Daoy (cell line): ENCODE data around the gene ZNF428. TPM values are rescaled to one million over a fixed set of nuclear protein-coding genes. Genes with fewer than 3 reads are reported as not detected.
"Not testable (repeated sequence)": the region's sequence is repeated elsewhere in the genome, so short reads cannot be mapped to it uniquely, and the experiment has no call there.

Experiments
- DNase-seq: peaks from one replicate; pipeline ENCODE4 v3.0.0-alpha.2; 2015; ENCODE audit warnings: low read depth
- total RNA-seq: library from RNA; depleted of rRNA; stranded (reverse); fragments of >200 nt; shearing (Covaris generic); gene quantifications from 2 replicates; pipeline ENCODE4 v1.2.3, GENCODE V29; 2014

The ZNF428 gene
- total RNA-seq, 1 experiment from 2014 or later: 40.5 TPM

- DNase-seq: no peak
Measured at GRCh38 chr19:43592800-43593350, 26.6 kb downstream of the ZNF428 start.

GRCh38 chr19:43591904-43592772, 27.3 kb downstream of the ZNF428 start:
- DNase-seq: no peak

GRCh38 chr19:43589678-43590077, 29.8 kb downstream of the ZNF428 start:
- DNase-seq: no peak

DNA sequence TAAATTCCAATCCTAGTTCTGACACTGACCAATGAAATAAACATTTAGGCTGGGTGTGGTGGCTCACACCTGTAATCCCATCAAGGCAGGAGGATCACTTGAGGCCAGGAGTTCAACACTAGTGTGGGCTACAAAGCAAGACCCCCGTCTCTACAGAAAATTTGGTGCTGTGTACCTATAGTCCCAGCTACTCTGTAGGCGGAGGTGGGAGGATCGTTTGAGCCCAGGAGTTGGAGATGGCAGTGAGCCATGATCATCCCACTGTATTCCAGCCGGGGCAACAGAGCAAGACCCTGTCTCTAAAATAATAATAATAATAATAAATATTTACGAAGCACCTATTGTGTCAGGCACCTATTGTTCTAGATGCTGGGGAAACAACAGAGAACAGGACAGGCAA, 30.2 kb downstream of the ZNF428 start:
- DNase-seq: no peak

DNA sequence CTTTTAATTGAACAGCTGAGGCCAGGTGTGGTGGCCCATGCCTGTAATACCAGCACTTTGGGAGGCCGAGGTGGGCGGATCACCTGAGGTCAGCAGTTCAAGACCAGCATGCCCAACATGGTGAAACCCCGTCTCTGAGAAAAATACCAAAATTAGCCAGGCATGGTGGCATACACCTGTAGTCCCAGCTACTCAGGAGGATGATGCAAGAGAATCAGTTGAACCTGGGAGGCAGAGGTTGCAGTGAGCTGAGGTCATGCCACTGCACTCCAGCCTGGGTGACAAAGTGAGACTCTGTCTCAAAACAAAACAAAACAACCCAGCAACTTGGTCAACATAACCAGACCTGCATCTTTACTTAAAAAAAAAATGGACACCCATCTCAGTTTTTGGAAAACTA, 32.4 kb downstream of the ZNF428 start:
- not testable (repeated sequence) for DNase-seq

DNA sequence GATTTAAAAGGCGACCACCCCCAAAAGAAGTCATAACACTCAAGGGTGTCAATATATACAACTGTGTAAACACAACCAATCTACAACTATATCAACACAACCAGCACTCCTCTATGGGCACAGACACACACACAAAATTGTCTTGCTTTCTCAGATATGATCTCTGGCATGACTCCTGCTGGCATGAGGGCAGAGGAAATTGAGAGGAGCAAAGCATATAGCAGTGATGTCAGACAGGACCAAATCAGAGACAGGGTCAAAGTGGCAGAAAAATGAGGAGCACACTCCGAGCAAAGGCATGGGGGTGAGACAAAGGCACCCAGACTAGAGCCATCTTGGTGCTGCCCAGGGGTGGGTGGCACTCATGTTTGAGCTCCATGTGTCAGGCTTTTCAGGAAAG, 33.1 kb downstream of the ZNF428 start:
- DNase-seq: no peak

GRCh38 chr19:43584484-43584883, 34.9 kb downstream of the ZNF428 start:
- no peak for DNase-seq

- DNase-seq: no peak
Measured at GRCh38 chr19:43582495-43582894, 36.9 kb downstream of the ZNF428 start.

DNA sequence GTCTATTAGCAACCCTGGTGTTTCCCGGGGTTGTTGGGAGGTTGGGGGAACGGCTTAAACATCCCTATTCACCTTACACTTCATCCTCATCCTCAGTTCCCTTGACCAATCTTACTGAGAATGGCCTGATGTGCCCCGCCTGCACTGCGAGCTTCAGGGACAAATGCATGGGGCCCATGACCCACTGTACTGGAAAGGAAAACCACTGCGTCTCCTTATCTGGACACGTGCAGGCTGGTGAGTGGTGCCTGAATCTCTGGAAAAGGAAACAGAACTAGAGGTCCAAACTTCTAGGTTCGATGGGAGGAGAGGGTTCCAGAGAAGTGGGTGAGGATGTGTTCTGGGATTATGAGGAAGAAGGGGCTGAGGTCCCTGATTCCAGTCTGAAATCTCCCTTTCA, 38.0 kb downstream of the ZNF428 start:
- DNase-seq: no peak

DNA sequence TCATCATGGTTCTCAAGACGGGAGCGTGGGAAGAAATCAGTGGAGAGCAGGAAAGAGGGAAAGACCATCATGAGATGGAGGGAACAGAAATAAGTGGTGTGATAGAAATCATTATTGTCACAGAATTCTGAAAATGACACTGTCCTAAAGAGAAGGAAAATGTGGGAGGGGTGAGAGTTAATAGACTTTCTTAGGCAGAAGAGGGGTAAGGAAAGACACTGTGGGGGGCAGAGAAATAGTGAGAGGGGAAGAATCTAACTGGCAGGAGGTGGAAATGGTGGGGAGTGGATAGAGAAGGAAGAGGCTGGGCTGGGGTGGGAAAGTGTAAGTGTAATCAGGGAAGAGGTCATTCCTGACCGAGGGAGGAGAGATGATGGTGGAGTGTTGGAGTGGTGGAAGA, 40.6 kb downstream of the ZNF428 start:
- no peak for DNase-seq

- DNase-seq: no peak
Measured at GRCh38 chr19:43575955-43576878, 43.2 kb downstream of the ZNF428 start.

GRCh38 chr19:43575156-43575950, 44.1 kb downstream of the ZNF428 start, which contains the start of the genes PINLYP and XRCC1:
Gene PINLYP, plus strand, starts transcription at chr19:43575801. Its CDS starts 1,391 bp downstream, at chr19:43577192.
Gene XRCC1, minus strand, starts transcription at chr19:43575527. Its CDS starts 69 bp downstream, at chr19:43575458.
- DNase-seq: peak; percentile 100

DNA sequence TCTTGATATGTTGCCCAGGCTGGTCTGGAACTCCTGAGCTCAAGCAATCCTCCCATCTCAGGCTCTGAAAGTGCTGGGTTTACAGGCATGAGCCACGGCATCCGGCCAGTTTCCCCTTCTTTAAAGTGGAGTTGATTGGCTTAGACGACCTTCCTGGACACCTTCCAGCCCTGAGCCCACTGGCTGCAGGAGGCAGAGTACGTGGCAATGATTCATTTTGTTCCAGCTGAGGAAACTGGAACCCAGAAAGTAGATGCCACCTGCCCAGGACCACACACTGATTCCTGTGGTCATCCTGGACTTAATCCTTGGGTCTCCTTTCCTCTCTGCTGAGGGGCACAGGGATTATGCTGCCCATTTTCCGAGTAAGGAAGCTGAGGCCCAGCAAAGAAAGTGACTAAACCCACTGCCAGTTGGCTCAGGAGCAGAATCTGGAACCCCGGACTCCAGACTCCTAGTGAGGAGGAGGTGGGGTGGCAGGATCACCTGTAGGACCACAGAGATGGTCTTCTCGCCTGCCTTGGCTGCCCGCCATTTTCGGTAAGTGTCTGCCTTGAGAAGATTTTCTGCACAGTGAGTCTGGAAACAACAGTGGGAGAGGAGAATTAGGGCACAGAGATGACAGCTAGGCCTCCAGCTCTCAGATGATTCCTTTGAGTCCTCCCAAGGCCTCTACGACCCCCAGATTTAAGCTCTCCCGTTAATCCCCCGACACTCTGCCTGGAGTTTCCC, 44.8 kb downstream of the ZNF428 start:
- DNase-seq: peak; percentile 86

DNA sequence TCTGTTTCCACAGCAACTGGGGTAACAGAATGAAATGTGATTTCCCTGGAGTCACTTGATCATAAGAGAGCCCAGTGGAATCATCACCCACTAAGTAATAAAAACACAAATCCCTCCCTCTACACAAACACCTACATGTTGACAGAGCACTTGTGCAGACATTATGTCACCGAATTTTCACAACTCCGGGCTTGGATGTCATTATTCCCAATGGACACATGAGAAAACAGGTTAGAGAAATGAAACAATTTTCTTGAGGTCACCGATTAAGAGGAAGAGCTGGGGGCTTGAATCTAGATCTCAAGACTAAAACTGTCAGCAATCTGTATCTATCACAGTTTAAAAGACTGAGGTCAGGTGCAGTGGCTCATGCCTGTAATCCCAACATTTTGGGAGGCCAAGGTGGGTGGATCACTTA, 47.2 kb downstream of the ZNF428 start:
- DNase-seq: no peak

- no peak for DNase-seq
Measured at GRCh38 chr19:43570174-43570791, 49.1 kb downstream of the ZNF428 start.

DNA sequence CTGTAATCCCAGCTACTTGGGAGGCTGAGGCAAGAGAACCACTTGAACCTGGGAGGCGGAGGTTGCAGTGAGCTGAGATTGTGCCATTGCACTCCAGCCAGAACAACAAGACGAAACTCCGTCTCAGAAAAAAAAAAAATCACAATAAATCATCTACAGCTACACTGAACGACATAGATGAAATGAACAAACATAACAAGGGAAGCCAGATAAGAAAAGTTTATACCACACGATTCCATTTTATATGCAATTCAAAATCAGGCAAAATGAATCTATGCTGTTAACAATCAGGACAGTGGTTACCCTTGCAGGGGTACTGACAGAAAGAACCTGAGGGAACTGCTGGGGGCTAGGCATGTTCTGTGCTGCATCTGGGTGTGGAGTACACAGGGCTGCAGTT, 49.8 kb downstream of the ZNF428 start:
- DNase-seq: no peak

- DNase-seq: no peak
Measured at GRCh38 chr19:43564800-43565199, 54.6 kb downstream of the ZNF428 start.

DNA sequence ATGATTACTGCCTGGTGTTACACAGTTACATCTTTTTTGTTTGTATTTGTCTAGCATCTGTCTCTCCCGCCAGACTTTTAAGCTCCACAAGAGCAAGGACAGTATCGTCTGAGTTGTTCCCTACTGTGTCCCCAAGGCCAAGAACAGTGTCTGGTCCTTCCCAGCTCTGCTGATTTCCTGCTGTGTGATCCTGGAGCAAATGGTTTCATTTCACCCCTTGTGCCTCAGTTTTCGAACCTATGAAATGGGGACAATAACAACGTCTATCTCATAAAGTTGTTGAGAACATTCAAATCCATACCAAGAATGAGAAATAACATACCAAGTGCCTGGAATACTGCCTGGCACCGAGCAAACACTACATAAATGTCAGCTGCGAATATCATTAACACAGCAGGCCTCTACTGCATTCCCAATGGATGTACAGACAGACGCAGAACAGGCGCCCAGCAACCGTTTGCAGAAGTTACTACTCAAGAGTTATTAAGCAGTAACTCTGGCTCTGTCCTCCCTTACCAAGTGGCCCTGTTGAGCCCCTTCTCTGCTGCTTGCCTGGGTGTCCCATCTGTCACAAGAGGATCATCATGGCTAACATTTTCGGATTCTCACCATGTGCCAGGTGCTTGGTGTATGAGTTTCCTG, 55.5 kb downstream of the ZNF428 start:
- no peak for DNase-seq

GRCh38 chr19:43562698-43563241, 56.7 kb downstream of the ZNF428 start:
- peak; percentile 90 for DNase-seq
